Skin epidermis (tissue), 12 donors: ENCODE results near the gene SLC5A6.

Experiments used
- H3K27ac ChIP-seq, 21 experiments: fragments of 200-600 bp; sonication (generic) in 11 of 21; one replicate each; pipeline ENCODE4 v1.5.0; 2020; ENCODE audit warnings: mild to moderate bottlenecking in 3 of 21, inconsistent platforms in 2 of 21, moderate library complexity in 2 of 21
- H3K4me3 ChIP-seq, 7 experiments: fragments of 200-600 bp; sonication (generic) in 2 of 7; one replicate each; pipeline ENCODE4 v1.5.0; 2020; ENCODE audit warnings: inconsistent platforms in 2 of 7, mild to moderate bottlenecking in 2 of 7, moderate library complexity in 1 of 7

SLC5A6 gene

DNA sequence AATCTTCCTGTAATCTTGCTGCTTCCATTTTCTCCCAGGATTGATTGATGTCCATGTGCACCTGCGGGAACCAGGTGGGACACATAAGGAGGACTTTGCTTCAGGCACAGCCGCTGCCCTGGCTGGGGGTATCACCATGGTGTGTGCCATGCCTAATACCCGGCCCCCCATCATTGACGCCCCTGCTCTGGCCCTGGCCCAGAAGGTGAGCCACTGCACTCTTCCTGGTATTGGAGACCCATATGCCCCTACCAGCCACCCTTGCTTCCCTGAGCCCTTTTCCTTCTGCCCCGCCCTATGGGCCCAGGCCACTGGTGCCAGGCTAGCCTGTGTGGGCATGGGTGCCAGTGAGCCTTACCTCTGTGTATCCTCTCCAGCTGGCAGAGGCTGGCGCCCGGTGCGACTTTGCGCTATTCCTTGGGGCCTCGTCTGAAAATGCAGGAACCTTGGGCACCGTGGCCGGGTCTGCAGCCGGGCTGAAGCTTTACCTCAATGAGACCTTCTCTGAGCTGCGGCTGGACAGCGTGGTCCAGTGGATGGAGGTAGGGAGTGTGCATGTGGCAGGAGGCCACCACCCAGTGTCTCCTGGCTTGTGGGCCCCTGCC is 25.4 kb upstream of the SLC5A6 start:
- Histone ChIP-seq H3K27ac (no peak overlapping the region), H3K4me3 (no peak overlapping the region)

DNA sequence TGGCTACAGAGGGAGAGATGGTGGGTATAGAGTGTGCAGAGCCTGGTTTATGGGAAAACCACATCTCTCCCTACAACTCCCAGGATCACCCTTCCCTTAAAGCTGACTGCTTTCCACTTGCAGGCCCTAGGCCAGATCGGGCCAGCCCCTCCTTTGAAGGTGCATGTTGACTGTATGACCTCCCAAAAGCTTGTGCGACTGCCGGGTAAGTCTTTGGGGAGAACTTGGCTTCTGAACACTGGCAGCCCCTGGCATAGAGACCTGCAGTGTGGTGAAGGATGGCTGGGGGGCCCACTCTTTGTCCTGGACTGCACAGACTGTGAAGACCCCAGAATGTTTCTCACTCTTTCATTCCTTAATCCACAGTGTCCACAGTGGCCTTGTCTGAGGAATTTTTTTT is 24.6 kb upstream of the SLC5A6 start:
- Histone ChIP-seq H3K4me3 (no peak overlapping the region), H3K27ac (no peak overlapping the region)

- Histone ChIP-seq H3K27ac (no peak overlapping the region), H3K4me3 (no peak overlapping the region)
These were observed 24.1 kb upstream of the SLC5A6 start for GRCh38 chr2:27236136-27236535.

DNA sequence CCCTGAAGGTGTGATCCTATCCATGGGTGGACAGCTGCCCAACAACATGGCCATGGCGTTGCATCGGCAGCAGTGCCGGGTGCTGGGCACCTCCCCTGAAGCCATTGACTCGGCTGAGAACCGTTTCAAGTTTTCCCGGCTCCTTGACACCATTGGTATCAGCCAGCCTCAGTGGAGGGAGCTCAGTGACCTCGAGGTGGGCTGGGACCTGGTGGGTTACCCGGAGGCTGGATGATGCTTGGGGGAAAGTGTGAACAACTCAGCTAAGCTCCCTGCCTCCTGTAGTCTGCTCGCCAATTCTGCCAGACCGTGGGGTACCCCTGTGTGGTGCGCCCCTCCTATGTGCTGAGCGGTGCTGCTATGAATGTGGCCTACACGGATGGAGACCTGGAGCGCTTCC is 21.3 kb upstream of the SLC5A6 start:
- no peak overlapping the region for H3K4me3 ChIP-seq
- no peak overlapping the region for H3K27ac ChIP-seq

DNA sequence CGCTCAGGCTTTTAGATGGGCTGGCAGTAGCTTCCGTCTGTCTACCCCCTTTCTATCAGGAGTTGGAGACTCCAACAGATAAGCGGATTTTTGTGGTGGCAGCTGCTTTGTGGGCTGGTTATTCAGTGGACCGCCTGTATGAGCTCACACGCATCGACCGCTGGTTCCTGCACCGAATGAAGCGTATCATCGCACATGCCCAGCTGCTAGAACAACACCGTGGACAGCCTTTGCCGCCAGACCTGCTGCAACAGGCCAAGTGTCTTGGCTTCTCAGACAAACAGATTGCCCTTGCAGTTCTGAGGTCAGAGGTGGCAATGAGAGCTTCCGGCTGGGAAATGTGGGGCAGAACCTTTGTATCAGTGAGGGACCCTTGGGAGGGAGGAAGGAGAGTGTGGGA is 19.9 kb upstream of the SLC5A6 start:
- no peak overlapping the region for H3K4me3 ChIP-seq
- no peak overlapping the region for H3K27ac ChIP-seq

- H3K27ac ChIP-seq, result no peak overlapping the region
- no peak overlapping the region for H3K4me3 ChIP-seq
These were observed 15.4 kb upstream of the SLC5A6 start for GRCh38 chr2:27227501-27227900.

GRCh38 chr2:27225526-27225925 is 13.5 kb upstream of the SLC5A6 start:
- H3K4me3 ChIP-seq, result no peak overlapping the region
- H3K27ac ChIP-seq, result no peak overlapping the region

DNA sequence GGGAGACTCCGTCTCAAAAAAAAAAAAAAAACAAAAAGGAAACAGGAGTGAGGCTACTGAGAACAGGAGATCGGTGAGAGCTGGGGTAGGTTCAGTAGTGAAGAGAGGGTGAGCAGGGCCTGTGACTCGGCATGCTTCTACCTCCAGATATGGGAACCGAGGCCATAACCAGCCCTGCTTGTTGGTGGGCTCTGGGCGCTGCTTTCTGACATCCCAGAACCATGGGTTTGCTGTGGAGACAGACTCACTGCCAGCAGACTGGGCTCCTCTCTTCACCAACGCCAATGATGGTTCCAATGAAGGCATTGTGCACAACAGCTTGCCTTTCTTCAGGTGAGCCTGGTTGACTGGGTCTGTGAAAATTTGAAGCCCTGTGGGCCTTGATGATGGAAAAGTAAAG is 11.3 kb upstream of the SLC5A6 start:
- Histone ChIP-seq H3K27ac (no peak overlapping the region), H3K4me3 (no peak overlapping the region)

DNA sequence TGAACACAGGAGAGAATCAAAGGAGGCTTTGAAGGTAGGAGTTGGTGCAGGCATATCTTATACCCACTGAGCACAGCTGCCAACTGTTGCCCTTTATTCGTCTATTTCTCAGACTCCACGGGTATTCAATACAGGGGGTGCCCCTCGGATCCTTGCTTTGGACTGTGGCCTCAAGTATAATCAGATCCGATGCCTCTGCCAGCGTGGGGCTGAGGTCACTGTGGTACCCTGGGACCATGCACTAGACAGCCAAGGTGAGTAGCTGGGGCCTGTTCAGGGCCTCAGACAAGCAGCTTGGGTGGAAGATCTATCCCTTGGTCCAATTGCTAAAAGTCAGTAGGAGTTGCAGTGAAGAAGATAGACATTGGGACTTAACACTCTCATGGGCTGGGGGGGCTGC is 10.3 kb upstream of the SLC5A6 start:
- Histone ChIP-seq H3K4me3 (no peak overlapping the region), H3K27ac (no peak overlapping the region)

- Histone ChIP-seq H3K4me3 (no peak overlapping the region), H3K27ac (no peak overlapping the region)
These were observed 9.1 kb upstream of the SLC5A6 start for GRCh38 chr2:27221166-27221565.

GRCh38 chr2:27220091-27220490 is 8.0 kb upstream of the SLC5A6 start:
- no peak overlapping the region for H3K27ac ChIP-seq
- no peak overlapping the region for H3K4me3 ChIP-seq

- H3K27ac ChIP-seq, result no peak overlapping the region
- no peak overlapping the region for H3K4me3 ChIP-seq
These were observed 7.0 kb upstream of the SLC5A6 start for GRCh38 chr2:27219091-27219490.

- Histone ChIP-seq H3K27ac (peak overlapping the region in 3 of 21 experiments; percentile 30 to 88 (median 83)), H3K4me3 (no peak overlapping the region)
These were observed 6.5 kb upstream of the SLC5A6 start for GRCh38 chr2:27218614-27219013.

- peak within 1 kb of the TSS; percentile 48 to 80 (median 66) for H3K4me3 ChIP-seq
- H3K27ac ChIP-seq, result peak within 1 kb of the TSS; percentile 53 to 89 (median 84)
These were observed 5.4 kb upstream of the SLC5A6 start, which contains the start of gene CAD for GRCh38 chr2:27217173-27218121. Gene CAD, plus strand, starts transcription at chr2:27217369. Its CDS starts 183 bp downstream, at chr2:27217552.

DNA sequence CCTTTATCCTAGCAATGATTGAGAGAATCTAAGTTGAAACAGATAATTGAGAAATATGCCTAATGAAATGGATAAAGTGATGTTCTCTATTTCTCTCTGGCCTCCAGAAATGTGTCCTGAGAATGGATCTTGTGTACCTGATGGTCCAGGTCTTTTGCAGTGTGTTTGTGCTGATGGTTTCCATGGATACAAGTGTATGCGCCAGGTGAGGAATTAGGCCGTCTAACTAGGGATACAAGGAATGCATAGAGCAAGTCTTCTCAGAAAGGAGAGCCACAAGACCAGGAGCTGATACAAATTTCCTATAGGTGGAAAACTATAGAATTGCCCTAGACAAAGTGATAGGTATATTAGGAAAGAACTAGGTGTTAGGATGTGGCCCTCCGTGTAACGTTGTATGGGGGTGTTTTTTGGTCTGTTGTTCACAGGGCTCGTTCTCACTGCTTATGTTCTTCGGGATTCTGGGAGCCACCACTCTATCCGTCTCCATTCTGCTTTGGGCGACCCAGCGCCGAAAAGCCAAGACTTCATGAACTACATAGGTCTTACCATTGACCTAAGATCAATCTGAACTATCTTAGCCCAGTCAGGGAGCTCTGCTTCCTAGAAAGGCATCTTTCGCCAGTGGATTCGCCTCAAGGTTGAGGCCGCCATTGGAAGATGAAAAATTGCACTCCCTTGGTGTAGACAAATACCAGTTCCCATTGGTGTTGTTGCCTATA is 4.5 kb upstream of the SLC5A6 start:
- Histone ChIP-seq H3K27ac (peak overlapping the region in 19 of 21 experiments; percentile 68 to 89 (median 85)), H3K4me3 (peak overlapping the region; percentile 48 to 80 (median 66))

GRCh38 chr2:27214941-27215340 is 2.9 kb upstream of the SLC5A6 start:
- Histone ChIP-seq H3K4me3 (no peak overlapping the region), H3K27ac (peak overlapping the region in 2 of 21 experiments; percentile 1 to 62)

GRCh38 chr2:27212626-27213471 is 781 bp upstream of the SLC5A6 start:
- Histone ChIP-seq H3K4me3 (peak overlapping the region; percentile 52 to 82 (median 70)), H3K27ac (peak overlapping the region; percentile 89 to 99 (median 98))

GRCh38 chr2:27211241-27211942 is 676 bp downstream of the SLC5A6 start:
- Histone ChIP-seq H3K4me3 (peak overlapping the region; percentile 52 to 82 (median 70)), H3K27ac (peak overlapping the region in 20 of 21 experiments; percentile 89 to 99 (median 98))
